Fibroblast of skin of scalp (primary cell): ENCODE measurements around the gene ASB12.

Source experiments
- DNase-seq: peaks from one replicate; pipeline ENCODE4 v3.0.0-alpha.2; 2013

ASB12 gene

DNA sequence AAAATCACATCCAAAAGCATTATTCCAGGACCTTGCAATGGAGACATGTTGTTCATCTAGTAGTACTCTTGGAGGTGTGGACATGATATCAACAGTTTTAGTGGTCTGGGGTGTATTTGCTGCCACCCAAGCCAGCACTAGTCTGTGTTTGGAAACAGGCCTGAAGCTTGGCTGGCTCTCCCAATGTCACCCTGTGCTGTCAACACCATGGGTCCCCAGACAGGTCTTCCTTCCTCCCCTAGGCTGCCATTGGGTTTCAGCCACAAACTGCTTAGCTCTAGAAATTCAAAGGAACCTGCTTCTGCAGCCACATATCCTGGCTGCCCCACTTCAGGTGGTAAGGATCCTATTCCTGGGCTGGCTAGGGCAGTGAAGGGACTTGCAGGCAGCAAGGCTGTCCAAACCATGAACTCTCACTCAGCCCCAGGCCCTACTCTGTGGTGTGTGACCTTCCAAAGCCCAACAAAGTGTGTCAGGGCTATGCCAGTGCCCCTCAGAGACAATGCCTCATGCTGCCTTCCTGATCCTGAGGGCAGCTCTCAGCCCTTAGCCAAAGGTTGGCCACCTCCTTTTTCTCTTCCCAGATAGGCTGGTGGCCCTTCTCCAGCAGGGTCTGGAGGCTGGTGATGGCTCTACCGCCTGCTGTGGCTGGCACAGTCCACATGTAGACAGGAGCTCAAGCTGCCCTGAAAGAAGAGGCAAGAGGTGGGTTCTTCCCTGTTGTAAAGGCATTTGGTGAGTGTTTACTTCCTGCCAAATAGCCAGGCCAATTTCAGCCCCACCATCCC is 43.2 kb downstream of the ASB12 start:
- no peak for DNase-seq

DNA sequence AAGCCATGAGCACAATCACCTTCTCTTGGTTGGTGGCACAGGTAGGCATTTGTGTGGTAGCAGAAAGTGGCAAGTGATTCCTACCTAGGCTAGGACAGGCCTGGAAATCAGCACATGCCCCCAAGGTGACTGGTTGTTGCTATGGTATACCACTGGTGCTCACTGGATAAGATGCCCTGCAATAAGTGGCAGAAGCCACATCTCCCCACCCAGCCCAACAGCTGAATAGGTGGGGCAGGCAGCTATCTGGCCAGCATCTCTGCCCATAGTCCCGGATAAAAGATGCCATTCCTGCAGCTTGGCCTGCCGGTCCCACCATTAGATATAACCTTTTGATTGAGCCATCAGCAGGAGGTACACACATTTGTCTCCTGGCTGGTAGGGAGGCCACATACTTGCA is 46.0 kb downstream of the ASB12 start:
- DNase-seq, result no peak

DNA sequence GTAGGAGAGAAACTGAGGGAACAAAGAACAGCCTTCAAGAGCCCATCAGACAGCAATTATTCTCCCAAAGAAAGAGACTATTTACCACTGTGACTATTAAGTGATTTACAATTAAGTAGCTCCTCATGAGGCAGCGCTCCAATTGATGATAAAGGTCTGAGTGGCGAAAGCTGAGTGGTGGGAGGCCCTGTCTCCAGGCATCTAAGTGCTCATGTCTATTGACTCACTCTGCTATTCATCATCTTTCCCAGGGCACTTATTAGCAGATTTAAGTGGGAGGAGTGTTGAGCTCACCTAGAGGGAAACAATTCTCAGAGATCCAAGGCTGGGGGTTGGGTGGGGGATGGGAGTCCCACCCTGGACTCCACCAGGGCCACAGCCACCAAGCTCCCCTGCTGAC is 48.2 kb downstream of the ASB12 start:
- no peak for DNase-seq

DNA sequence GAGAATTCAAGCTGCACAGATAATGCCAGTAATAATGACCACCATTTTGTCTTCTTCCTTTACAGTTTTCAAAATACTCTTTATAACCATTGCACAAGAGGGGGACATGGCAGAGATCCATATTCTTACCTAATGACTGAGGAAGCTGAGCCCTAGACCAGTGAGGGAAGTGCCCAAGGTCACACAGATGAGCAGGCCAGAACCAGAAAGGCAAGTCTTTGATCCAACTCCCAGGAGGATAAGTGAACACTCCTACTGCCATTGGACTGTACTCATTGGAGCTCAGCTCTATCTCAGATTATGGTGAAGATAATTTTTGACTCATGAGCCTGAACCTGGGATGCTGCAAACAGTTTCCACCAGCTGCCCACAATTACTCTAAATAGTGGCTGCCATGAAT is 53.5 kb downstream of the ASB12 start:
- no peak for DNase-seq
